Activated CD4-positive, alpha-beta T cell treated with anti-CD3 and anti-CD28 coated beads for 36 hours (primary cell): ENCODE measurements around the gene MMP24. TPM values are rescaled to one million over a fixed set of nuclear protein-coding genes. Genes with fewer than 3 reads are reported as not detected.
"Not testable (repeated sequence)": the region's sequence is repeated elsewhere in the genome, so short reads cannot be mapped to it uniquely, and the experiment has no call there.

Experiments used
- ATAC-seq: fragments of 200-7000 bp; cut with Tn5 transposase; one replicate; pipeline ENCODE4 v1.10.0; 2021; ENCODE audit warnings: mild to moderate bottlenecking, moderate library complexity
- CTCF ChIA-PET: fragments of 350-600 bp; sonication (Branson Sonifier 250); formaldehyde crosslinking; loops from one replicate; lab custom pipeline; 2021; ENCODE audit warnings: antibody characterized with exemption; lab: Charles Lee
- POLR2A ChIA-PET: fragments of 350-600 bp; sonication (Branson Sonifier 250); formaldehyde crosslinking; loops from one replicate; lab custom pipeline; 2021; ENCODE audit warnings: antibody characterized with exemption, inconsistent platforms; lab: Charles Lee
- DNase-seq: peaks from one replicate; pipeline ENCODE4 v3.0.0-alpha.2; 2020
- H3K27ac Mint-ChIP-seq: one replicate; pipeline ENCODE4 v1.8.0; 2021; ENCODE audit warnings: mixed read lengths
- H3K27me3 Mint-ChIP-seq: one replicate; pipeline ENCODE4 v1.8.0; 2021; ENCODE audit warnings: mixed read lengths
- H3K36me3 Mint-ChIP-seq: one replicate; pipeline ENCODE4 v1.8.0; 2021; ENCODE audit warnings: low read depth, mixed read lengths
- H3K4me1 Mint-ChIP-seq: one replicate; pipeline ENCODE4 v1.8.0; 2021; ENCODE audit warnings: mixed read lengths
- H3K4me3 Mint-ChIP-seq: one replicate; pipeline ENCODE4 v1.8.0; 2021; ENCODE audit warnings: mild to moderate bottlenecking, moderate library complexity, mixed read lengths
- H3K9me3 Mint-ChIP-seq: one replicate; pipeline ENCODE4 v1.8.0; 2021; ENCODE audit warnings: low read depth, mixed read lengths
- intact Hi-C, 2 experiments: fragments of 100-400 bp; cut with DNase I in 1 of 2; cut with micrococcal nuclease in 1 of 2; formaldehyde crosslinking; loops; one replicate each; pipeline versions ENCODE4 v1.14.2 to v1.15.1; 2022 to 2024; cut with DNase I, micrococcal nuclease
- total RNA-seq, 2 experiments: library from RNA; stranded (reverse); gene quantifications; one replicate each; pipeline ENCODE4 v1.2.3, GENCODE V29; 2021

MMP24 gene
- total RNA-seq, 2 experiments from 2014 or later = not detected

- ATAC-seq (peak; percentile 96), DNase-seq (peak; percentile 94)
- peaks cover 7% of the 10 kb centered on the region for H3K36me3 Mint-ChIP-seq
- peaks cover 63% of the 10 kb centered on the region for H3K4me1 Mint-ChIP-seq
- peak overlapping the region; percentile 93 for H3K27ac Mint-ChIP-seq
- H3K4me3 Mint-ChIP-seq = peak overlapping the region; percentile 57
- intact Hi-C loops = loop anchor here (1.0 to 5.0 kb wide), 8 partner anchors 22 to 481 kb away; partner anchors contain the start of genes CEP250 (in 2 of the 2), CPNE1 (in 1 of the 2), EIF6 (in 1 of the 2) and MMP24OS (in 1 of the 2)
- ChIA-PET POLR2A (interaction anchor here (0.6 to 1.1 kb wide), 6 partner anchors 18 to 437 kb away, joined by 3 to 6 read pairs (median 4); partner anchors contain the start of genes CEP250 and EIF6), CTCF (interaction anchor here (0.7 to 8.7 kb wide), 26 partner anchors 9 to 545 kb away, joined by 3 to 109 read pairs (median 5); partner anchors contain the start of genes CEP250, EDEM2, EIF6 and SPAG4)
- H3K9me3 Mint-ChIP-seq = no peaks in the 10 kb centered on the region
- H3K27me3 Mint-ChIP-seq = no peaks in the 10 kb centered on the region
Observed at GRCh38 chr20:35305682-35306556, 79.4 kb downstream of the MMP24 start.

DNA sequence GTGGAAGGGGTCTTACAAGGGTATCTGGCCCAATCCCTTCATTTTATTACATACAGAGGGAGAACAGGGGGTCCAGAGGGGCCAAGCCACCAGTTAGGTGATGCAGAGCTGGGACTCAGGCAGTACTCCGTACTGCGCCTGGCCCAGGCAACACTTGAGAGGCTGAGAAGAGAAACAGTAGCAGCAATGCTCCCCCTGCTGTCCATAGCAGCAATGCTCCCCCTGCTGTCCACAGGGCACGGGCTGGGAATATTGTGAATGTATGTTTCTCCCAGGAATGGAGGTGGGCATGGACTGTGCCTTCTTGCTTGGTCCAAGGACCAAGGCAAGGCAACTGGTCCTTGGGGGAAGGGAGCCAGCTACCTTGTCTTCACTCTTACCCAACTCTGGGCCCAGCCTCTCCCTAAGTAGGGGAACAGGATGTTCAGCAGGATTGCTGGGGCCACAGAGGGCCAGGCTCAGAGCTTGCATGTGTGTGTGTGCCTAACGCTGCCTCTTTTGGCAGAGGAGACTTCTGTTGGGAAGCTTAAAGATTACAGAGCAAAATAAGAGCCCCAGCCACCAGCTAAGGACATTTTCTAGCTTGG, 80.5 kb downstream of the MMP24 start:
- ChIA-PET POLR2A (interaction anchor here (0.7 to 0.9 kb wide), 2 partner anchors 42 to 148 kb away, joined by 3 read pairs; no protein-coding TSS in a partner anchor), CTCF (interaction anchor here (0.5 to 8.7 kb wide), 12 partner anchors 11 to 591 kb away, joined by 3 to 109 read pairs (median 5); partner anchors contain the start of gene CEP250)
- Mint-ChIP-seq H3K4me1 (peaks cover 72% of the 10 kb centered on the region), H3K9me3 (no peaks in the 10 kb centered on the region), H3K27me3 (no peaks in the 10 kb centered on the region), H3K36me3 (peaks cover 7% of the 10 kb centered on the region), H3K27ac (peak overlapping the region; percentile 93), H3K4me3 (no peak overlapping the region)
- ATAC-seq (peak; percentile 10), DNase-seq (peak; percentile 58)
- intact Hi-C loops = loop anchor here in 1 of 2 experiments (5.0 kb wide), 2 partner anchors 310 to 355 kb away; partner anchors contain the start of genes CPNE1, RBM12 and SPAG4

DNA sequence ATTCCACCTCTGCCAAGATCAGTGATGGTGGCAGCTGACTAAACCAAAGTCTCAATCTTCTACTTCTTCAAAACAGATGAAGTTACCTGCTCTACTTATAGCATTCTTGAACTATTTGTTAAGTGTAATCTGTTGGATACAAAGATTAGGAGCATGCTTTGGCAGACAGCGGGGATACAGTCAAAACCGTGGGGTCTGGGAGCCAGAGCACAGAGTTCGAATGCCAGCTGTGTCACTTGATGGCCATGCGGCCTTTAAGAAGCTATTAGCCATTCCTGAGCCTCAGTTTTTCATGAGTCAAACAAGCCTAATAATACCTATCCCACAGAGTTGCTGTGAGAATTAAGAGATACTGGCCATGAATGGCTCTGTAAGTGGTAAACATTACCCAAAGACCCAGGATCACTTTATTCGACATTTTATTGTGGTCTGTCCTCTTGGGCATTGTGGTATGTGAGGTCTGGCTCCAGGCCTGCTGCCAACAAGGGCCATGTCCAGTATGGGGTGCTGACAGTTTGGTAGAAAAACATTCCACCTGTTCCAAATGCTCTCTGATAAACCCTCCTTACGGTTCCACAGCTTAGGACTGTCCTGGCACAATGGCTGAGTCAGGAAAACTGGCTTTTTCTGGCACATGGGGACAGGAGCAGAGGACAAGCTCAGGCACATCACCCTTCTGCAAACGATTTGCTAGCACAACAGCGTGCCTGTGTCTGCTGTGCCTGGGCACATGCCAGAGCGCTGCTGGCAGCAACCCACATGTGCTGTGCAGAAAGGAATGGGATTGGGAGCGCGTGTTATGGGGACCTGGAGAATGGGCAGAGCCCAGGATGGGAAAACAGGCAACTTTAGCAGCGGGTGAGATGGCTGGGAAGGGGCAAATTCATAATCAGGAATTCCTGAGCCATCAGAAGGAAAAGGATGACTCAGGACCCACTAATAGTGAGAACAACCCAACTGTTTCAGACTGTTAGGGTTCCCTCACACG, 81.5 kb downstream of the MMP24 start:
- no peak for ATAC-seq
- no peaks in the 10 kb centered on the region for H3K27me3 Mint-ChIP-seq
- no peaks in the 10 kb centered on the region for H3K9me3 Mint-ChIP-seq
- no peak for DNase-seq
- peaks cover 9% of the 10 kb centered on the region for H3K36me3 Mint-ChIP-seq
- ChIA-PET CTCF (interaction anchor here (0.6 to 8.7 kb wide), 6 partner anchors 9 to 223 kb away, joined by 3 to 109 read pairs (median 5); no protein-coding TSS in a partner anchor), POLR2A (interaction anchor here (0.9 kb wide), 1 partner anchor 147 kb away, joined by 3 read pairs; no protein-coding TSS in a partner anchor)
- H3K4me1 Mint-ChIP-seq = peaks cover 75% of the 10 kb centered on the region
- H3K27ac Mint-ChIP-seq = peak overlapping the region; percentile 66
- intact Hi-C loops = loop anchor here in 1 of 2 experiments (5.0 kb wide), 2 partner anchors 309 to 354 kb away; partner anchors contain the start of genes CPNE1, RBM12 and SPAG4
- H3K4me3 Mint-ChIP-seq = no peak overlapping the region

GRCh38 chr20:35311409-35311808, 84.9 kb downstream of the MMP24 start:
- Mint-ChIP-seq H3K27me3 (no peaks in the 10 kb centered on the region), H3K9me3 (no peaks in the 10 kb centered on the region), H3K36me3 (peaks cover 8% of the 10 kb centered on the region), H3K27ac (peak overlapping the region; percentile 30), H3K4me1 (peaks cover 66% of the 10 kb centered on the region), H3K4me3 (peak overlapping the region; percentile 22)
- ATAC-seq = peak; percentile 68
- ChIA-PET CTCF (interaction anchor here (2.0 kb wide), 1 partner anchor 18 kb away, joined by 5 read pairs; no protein-coding TSS in a partner anchor), POLR2A (interaction anchor here (0.5 kb wide), 1 partner anchor 215 kb away, joined by 3 read pairs; no protein-coding TSS in a partner anchor)
- peak; percentile 89 for DNase-seq
- intact Hi-C loops = no loop called here

DNA sequence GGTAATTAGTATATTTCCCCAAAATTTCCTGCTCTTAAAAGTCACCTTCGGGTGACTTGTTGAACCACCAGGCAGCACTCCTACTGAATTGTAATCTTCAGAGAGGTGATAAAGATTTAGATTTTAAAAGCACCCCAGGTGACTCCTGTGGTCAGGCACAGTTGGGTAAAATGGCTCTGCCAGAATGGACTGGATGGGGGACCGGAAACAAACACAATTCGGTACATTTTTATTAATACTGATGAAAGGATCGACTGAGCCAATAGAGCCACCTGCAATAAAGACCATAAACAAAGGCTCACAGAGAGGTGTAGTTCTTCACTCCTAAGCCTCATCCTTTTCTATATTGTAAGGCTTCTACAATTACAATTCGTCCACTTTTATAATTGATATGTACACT, 85.3 kb downstream of the MMP24 start:
- CTCF ChIA-PET = interaction anchor here (1.7 to 2.0 kb wide), 2 partner anchors 8 to 18 kb away, joined by 5 read pairs; no protein-coding TSS in a partner anchor
- no peak for ATAC-seq
- H3K27ac Mint-ChIP-seq = peak overlapping the region; percentile 83
- peaks cover 8% of the 10 kb centered on the region for H3K36me3 Mint-ChIP-seq
- no peaks in the 10 kb centered on the region for H3K27me3 Mint-ChIP-seq
- POLR2A ChIA-PET = interaction anchor here (0.5 kb wide), 1 partner anchor 216 kb away, joined by 3 read pairs; no protein-coding TSS in a partner anchor
- no peaks in the 10 kb centered on the region for H3K9me3 Mint-ChIP-seq
- peaks cover 62% of the 10 kb centered on the region for H3K4me1 Mint-ChIP-seq
- intact Hi-C loops = loop anchor here (1.0 to 2.0 kb wide), 2 partner anchors 11 to 17 kb away; no protein-coding TSS in a partner anchor
- DNase-seq = no peak
- H3K4me3 Mint-ChIP-seq = peak overlapping the region; percentile 22

DNA sequence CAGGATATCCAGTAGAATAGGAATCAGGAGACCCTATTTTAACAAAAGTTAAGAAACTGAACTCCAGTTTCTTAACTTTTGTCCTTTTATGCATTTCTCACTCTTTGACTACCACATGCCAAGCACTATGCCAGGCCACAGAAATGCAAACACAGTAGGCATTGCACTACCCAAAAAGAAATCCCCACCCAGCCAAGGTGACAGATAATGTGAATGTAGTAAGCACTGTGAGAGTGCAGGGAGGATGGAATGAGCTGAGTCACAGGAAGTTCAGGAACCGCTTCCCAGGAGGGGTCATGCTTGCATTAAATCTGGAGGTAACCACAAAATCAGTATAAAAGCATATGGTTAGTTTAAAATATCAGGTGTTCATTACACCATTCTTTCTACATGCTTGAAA, 85.8 kb downstream of the MMP24 start:
- H3K9me3 Mint-ChIP-seq = no peaks in the 10 kb centered on the region
- POLR2A ChIA-PET = no interaction called here
- DNase-seq (peak; percentile 62), ATAC-seq (peak; percentile 74)
- CTCF ChIA-PET = interaction anchor here (1.7 to 2.0 kb wide), 2 partner anchors 8 to 17 kb away, joined by 5 read pairs; no protein-coding TSS in a partner anchor
- no peak overlapping the region for H3K4me3 Mint-ChIP-seq
- intact Hi-C loops = loop anchor here (1.0 to 2.0 kb wide), 2 partner anchors 11 to 16 kb away; no protein-coding TSS in a partner anchor
- peak overlapping the region; percentile 83 for H3K27ac Mint-ChIP-seq
- H3K36me3 Mint-ChIP-seq = peaks cover 8% of the 10 kb centered on the region
- peaks cover 57% of the 10 kb centered on the region for H3K4me1 Mint-ChIP-seq
- H3K27me3 Mint-ChIP-seq = no peaks in the 10 kb centered on the region

DNA sequence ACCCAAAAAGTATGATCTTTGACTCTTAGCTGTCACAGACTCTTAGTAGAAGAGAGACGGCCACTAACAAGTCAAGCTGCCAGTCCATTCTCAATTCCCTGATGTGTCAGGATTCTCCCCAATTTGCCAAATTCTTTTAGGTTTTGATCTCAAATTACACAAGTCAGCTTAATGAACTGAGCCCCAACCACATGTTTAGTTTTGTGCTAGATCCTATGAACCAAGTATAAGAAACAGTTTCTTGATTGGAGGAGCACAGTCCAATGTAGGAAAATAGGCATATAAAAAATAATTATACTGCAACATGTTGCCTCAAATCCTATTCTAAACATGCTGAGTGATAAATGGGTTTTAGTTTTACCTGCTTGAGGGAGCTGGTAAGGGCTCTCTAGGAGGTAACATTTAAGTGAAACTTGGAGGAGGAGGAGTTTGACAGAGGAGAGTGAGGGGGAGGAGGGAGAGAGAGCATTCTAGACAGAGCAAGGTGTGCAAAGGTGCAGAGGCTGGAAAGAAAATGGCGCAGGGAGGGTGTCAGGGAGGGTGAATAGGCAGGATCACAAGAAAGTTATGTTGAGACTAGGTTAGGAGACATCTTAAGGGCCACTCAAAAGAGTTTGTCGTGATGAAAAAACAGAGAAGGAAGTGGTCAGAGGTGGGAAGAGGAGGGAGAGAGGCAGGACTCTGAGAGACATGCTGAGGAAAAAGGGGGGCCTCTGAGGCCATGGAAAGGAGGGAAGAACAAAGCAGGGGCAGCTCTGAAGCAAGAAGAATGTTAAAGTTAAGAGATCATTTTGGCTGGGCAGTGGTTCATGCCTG, 88.5 kb downstream of the MMP24 start:
- DNase-seq (no peak), ATAC-seq (peak; percentile 7)
- H3K4me1 Mint-ChIP-seq = peaks cover 60% of the 10 kb centered on the region
- intact Hi-C loops = no loop called here
- POLR2A ChIA-PET = interaction anchor here (0.6 kb wide), 1 partner anchor 948 kb away, joined by 5 read pairs; no protein-coding TSS in a partner anchor
- no peak overlapping the region for H3K4me3 Mint-ChIP-seq
- H3K36me3 Mint-ChIP-seq = peaks cover 7% of the 10 kb centered on the region
- no peaks in the 10 kb centered on the region for H3K27me3 Mint-ChIP-seq
- CTCF ChIA-PET = interaction anchor here (0.5 to 1.1 kb wide), 4 partner anchors 9 to 74 kb away, joined by 3 to 7 read pairs (median 4); no protein-coding TSS in a partner anchor
- H3K27ac Mint-ChIP-seq = peak overlapping the region; percentile 86
- H3K9me3 Mint-ChIP-seq = no peaks in the 10 kb centered on the region

- intact Hi-C loops, H3K9me3 Mint-ChIP-seq, H3K27me3 Mint-ChIP-seq, POLR2A ChIA-PET, H3K4me3 Mint-ChIP-seq, H3K36me3 Mint-ChIP-seq, ATAC-seq, DNase-seq: not testable (repeated sequence)
- H3K4me1 Mint-ChIP-seq = peaks cover 59% of the 10 kb centered on the region
- CTCF ChIA-PET = interaction anchor here (0.6 to 1.1 kb wide), 3 partner anchors 10 to 14 kb away, joined by 3 to 7 read pairs (median 3); no protein-coding TSS in a partner anchor
- H3K27ac Mint-ChIP-seq = peak overlapping the region; percentile 86
Observed at GRCh38 chr20:35315632-35316020, 89.1 kb downstream of the MMP24 start.

DNA sequence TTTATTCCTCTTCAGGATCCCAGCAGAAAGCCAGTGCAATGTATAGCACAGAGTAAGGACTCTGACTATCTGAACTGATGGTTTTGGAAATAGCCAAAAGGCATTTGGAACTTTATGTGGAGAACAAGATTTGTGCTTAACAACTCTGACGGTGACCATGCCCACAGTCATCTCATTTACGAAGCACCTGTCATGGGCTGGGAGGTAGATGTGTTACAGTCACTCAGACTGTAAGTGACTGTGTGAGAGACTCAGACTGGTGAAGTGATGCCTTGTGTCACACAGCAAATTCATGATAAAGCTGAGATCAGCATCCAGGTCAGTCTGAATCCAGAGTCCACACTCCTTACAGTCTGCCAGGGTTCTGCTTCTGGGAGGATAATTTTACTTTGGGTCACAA, 89.6 kb downstream of the MMP24 start:
- CTCF ChIA-PET = interaction anchor here (0.6 kb wide), 1 partner anchor 10 kb away, joined by 3 read pairs; no protein-coding TSS in a partner anchor
- POLR2A ChIA-PET = no interaction called here
- DNase-seq (no peak), ATAC-seq (peak; percentile 10)
- H3K4me1 Mint-ChIP-seq = peaks cover 55% of the 10 kb centered on the region
- no peak overlapping the region for H3K4me3 Mint-ChIP-seq
- H3K27me3 Mint-ChIP-seq = no peaks in the 10 kb centered on the region
- intact Hi-C loops = no loop called here
- H3K36me3 Mint-ChIP-seq = peaks cover 10% of the 10 kb centered on the region
- peak overlapping the region; percentile 35 for H3K27ac Mint-ChIP-seq
- no peaks in the 10 kb centered on the region for H3K9me3 Mint-ChIP-seq
